HFFc6 (cell line): ENCODE results near the gene METTL17. TPM values are rescaled to one million over a fixed set of nuclear protein-coding genes. Genes with fewer than 3 reads are reported as not detected.

ENCODE experiments used
- DNase-seq: peaks from one replicate; pipeline ENCODE4 v3.0.0-alpha.2; 2018
- H3K27ac Mint-ChIP-seq: 2 replicates; pipeline ENCODE4 v1.8.0; 2020; ENCODE audit warnings: mild to moderate bottlenecking, mixed read lengths
- H3K27me3 Mint-ChIP-seq: 2 replicates; pipeline ENCODE4 v1.8.0; 2021; ENCODE audit warnings: mild to moderate bottlenecking, moderate library complexity, mixed read lengths; ENCODE audit not compliant: insufficient read depth
- H3K36me3 Mint-ChIP-seq: 2 replicates; pipeline ENCODE4 v1.8.0; 2021; ENCODE audit warnings: low read depth, mixed read lengths
- H3K4me1 Mint-ChIP-seq: 2 replicates; pipeline ENCODE4 v1.8.0; 2020; ENCODE audit warnings: low read depth, mixed read lengths
- H3K4me3 Mint-ChIP-seq: 2 replicates; pipeline ENCODE4 v1.8.0; 2020; ENCODE audit warnings: mild to moderate bottlenecking, moderate library complexity, mixed read lengths
- H3K9me3 Mint-ChIP-seq: 2 replicates; pipeline ENCODE4 v1.8.0; 2020; ENCODE audit warnings: mild to moderate bottlenecking, mixed read lengths
- total RNA-seq, 6 experiments: library from RNA; stranded (reverse); fragmentation: NEBNext Ultra II Directional; extraction: Animal tissue kit (Norgen Biotek cat#: 25700); gene quantifications; 2 replicates in 1 of 6; 3 replicates in 5 of 6; pipeline ENCODE4 v1.2.3, GENCODE V29; 2021
- TF ChIP-seq, protein P1 (sequence below): fragments of 200-600 bp; sonication (generic); IDR thresholded peaks from 2 replicates; pipeline ENCODE4 v1.5.0; 2021; ENCODE audit warnings: antibody characterized with exemption, mild to moderate bottlenecking

Gene METTL17
- total RNA-seq, 6 experiments from 2014 or later: 29.3 to 34.0 (median 32.7) TPM

DNA sequence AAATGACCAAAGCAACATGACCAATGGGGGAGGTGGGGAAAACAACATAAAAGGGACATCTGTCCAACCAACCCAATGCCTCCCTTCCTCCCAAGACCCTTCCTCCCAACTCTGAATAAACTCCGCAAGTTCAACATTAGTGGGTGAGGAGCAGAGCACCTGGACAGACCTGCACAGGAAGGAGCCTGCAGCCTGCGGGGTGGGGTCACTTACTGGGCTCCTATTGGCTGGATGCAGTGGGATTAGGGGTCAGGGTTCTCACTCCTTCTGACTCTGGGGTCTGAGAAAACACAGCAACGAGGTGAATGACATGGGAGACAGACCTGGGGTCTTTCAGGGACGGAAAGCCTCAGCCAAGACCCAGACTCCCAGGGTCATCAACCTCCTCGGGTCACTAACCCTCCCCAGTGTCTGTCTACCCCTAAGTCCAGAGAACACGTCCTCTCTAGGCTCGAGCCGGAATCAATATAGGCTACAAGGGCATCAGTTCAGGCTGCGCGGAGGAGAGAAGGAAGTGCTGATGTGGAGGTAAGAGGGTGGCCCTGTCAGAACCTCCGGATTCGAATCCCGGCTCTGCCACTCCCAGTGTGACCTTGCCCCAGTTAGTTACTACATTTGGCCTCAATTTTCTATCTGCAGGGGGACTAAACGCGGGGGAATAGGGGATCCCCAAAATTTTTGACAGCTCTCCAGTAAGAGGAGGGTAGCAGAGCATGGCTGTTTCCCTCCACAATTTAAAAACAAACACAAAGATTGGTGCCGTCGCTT is 34.2 kb downstream of the METTL17 start:
- H3K9me3 Mint-ChIP-seq: no peaks in the 10 kb centered on the region
- DNase-seq: no peak
- no peaks in the 10 kb centered on the region for H3K36me3 Mint-ChIP-seq
- H3K4me3 Mint-ChIP-seq: no peak overlapping the region
- H3K27ac Mint-ChIP-seq: no peak overlapping the region
- TF ChIP-seq, protein P1, sequence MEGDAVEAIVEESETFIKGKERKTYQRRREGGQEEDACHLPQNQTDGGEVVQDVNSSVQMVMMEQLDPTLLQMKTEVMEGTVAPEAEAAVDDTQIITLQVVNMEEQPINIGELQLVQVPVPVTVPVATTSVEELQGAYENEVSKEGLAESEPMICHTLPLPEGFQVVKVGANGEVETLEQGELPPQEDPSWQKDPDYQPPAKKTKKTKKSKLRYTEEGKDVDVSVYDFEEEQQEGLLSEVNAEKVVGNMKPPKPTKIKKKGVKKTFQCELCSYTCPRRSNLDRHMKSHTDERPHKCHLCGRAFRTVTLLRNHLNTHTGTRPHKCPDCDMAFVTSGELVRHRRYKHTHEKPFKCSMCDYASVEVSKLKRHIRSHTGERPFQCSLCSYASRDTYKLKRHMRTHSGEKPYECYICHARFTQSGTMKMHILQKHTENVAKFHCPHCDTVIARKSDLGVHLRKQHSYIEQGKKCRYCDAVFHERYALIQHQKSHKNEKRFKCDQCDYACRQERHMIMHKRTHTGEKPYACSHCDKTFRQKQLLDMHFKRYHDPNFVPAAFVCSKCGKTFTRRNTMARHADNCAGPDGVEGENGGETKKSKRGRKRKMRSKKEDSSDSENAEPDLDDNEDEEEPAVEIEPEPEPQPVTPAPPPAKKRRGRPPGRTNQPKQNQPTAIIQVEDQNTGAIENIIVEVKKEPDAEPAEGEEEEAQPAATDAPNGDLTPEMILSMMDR: no peak
- H3K4me1 Mint-ChIP-seq: peaks cover 6% of the 10 kb centered on the region
- H3K27me3 Mint-ChIP-seq: peaks cover 51% of the 10 kb centered on the region

DNA sequence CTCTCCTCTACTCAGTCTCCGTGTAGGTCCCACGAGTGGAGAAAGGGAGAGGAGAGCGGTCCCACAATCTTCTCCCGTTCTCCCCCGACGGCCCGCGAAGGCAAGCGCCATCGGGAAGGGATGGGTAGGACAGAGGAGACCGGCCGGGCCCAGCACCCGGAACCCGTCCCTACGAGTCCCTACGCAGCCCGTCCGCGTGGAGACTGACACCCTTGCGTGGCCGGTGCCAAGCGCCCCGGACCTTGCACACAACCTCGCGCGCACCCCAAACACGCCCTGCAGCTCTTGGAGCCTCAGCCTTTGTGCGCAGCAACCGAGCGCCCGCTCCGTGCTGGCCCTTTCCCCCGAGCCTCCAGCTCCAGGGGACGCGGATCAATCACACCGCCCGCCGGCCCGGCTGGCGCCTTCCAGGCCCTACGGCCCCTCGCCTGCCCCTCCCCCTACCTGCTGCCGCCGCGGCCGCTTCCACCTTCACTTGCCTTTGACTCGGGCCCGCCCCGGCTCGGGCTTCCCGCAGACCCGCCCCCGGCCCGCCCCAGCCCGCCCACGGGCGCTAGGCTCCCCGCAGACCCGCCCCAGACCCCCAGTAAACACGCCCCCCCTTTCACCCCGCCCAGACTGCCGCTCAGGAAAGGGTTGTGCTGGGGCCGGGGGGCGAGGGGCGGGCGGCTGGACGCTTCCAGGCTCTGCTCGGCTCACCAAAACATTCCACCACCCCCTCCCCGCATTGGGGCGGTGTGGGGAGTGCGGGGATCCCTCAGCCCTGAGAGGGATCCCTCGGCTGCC is 35.0 kb downstream of the METTL17 start, which contains the start of gene NDRG2:
Gene NDRG2, minus strand, starts transcription at position 477 of the 786 bp plus-strand sequence. CDS start 1,746 bp downstream, outside the sequence.
- Mint-ChIP-seq H3K4me1 (no peaks in the 10 kb centered on the region), H3K9me3 (no peaks in the 10 kb centered on the region), H3K27ac (no peak within 1 kb of the TSS), H3K27me3 (peaks cover 51% of the 10 kb centered on the region), H3K4me3 (peak within 1 kb of the TSS; percentile 44; the same call in 1 of the 2 replicates), H3K36me3 (no peaks in the 10 kb centered on the region)
- DNase-seq: no peak
- TF ChIP-seq, protein P1: no peak

DNA sequence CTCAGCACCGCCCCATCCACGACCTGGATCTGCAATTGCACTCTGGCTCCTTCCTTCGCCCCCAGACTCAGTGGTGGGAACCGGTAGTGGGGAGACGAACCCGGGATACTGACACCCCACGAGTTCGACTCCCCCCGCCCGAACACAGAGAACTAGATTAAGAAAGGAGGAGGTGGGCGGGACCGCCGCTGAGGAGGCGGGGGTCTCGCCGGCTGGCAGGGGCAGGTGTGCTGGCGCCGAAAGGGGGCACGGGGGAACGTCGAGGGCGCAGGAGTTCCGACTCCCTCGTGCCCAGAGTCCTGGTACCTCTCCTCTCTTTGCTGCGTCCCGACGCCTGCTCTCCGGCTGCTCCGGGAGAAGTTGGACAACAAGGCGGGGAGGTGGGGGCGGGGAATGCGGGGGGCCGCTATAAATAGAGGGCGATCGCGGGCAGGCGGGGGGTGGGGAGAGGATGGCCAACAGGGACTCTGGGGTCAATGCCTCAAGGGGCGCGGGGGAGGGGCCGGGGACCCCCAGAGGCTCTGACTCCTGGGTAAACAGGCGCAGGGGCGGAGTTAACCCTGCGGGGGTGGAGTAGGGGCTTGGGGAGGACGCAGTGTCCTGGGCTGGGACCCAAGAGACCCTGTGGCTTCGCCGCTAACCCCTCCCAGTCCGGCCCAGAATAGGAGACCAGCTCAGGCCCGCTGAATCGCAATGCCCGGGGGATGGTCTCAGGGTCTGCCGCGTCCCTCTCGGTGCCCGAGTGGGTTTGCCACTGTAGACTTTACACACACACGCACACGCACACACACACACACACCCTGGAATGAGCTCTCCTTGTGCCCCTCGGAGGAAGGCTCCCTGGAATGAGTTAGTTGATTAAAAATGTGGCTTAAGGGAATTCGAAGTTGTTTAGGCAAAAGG is 35.8 kb downstream of the METTL17 start:
- no peaks in the 10 kb centered on the region for H3K9me3 Mint-ChIP-seq
- TF ChIP-seq, protein P1: no peak
- no peak for DNase-seq

DNA sequence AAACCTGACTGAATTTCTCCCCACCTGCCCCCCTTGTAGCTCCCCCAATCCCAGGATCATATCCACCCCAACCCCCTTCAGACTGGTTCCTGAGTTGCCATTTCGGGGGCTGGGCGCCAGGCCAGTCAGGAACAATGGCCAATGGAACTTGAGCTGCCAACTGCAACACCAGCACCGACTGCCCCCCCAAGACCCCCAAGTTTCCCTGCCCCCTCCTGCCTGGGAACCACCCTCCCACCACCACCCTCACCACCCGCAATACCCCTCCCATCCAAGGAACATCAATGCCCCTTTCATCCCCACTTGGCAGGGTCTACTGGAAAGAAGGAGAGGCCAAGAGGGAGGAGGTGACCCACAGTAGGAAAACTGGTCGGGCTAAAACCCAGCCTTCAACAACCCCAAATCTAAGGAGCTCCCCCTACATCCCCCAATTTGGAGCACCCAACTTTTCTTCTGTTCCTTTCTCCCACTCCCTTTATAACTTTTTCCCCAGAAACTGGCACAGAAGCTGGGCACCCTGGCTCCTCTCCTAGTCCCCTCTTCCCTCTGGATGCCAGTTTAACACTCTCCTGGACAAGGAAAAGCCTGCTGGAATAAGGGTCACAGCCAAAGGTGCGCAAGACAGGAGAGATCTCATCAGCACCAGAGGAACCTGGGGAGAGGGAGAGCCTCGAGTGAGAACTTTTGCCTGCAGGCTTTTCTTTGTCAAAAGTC is 36.7 kb downstream of the METTL17 start:
- Mint-ChIP-seq H3K4me1 (no peaks in the 10 kb centered on the region), H3K9me3 (no peaks in the 10 kb centered on the region), H3K36me3 (no peaks in the 10 kb centered on the region), H3K4me3 (no peak overlapping the region), H3K27ac (no peak overlapping the region), H3K27me3 (peaks cover 49% of the 10 kb centered on the region)
- TF ChIP-seq, protein P1: no peak
- no peak for DNase-seq

More for the DNA sequence above, 35.8 kb downstream of the METTL17 start:
- Mint-ChIP-seq H3K4me1 (no peaks in the 10 kb centered on the region), H3K27me3 (peaks cover 53% of the 10 kb centered on the region), H3K36me3 (no peaks in the 10 kb centered on the region), H3K4me3 (peak overlapping the region; percentile 44; the same call in 1 of the 2 replicates), H3K27ac (no peak overlapping the region)

DNA sequence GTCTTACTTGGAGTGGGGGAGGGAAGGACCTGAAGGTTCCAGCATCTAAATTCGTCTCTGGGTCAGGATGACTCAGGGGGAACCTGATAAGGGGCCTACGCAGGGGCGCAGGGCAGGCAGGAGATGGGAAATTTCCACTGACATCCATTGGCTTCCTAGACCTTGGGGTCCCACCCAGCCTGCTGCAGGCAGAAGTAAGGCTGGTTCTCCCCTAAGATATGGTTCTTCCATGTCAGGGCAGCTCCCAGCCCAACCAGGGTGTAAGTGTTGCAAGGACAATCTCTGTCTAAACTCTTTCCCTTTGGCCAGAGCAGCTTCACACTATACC is 37.2 kb downstream of the METTL17 start:
- no peak for DNase-seq
- H3K4me1 Mint-ChIP-seq: no peaks in the 10 kb centered on the region
- no peak overlapping the region for H3K27ac Mint-ChIP-seq
- no peaks in the 10 kb centered on the region for H3K36me3 Mint-ChIP-seq
- no peak overlapping the region for H3K4me3 Mint-ChIP-seq
- no peaks in the 10 kb centered on the region for H3K9me3 Mint-ChIP-seq
- TF ChIP-seq, protein P1: no peak
- peaks cover 47% of the 10 kb centered on the region for H3K27me3 Mint-ChIP-seq
